ENCODE data around the gene TECR. TPM values are rescaled to one million over a fixed set of nuclear protein-coding genes. Genes with fewer than 3 reads are reported as not detected.

The TECR gene
- total and polyA plus RNA-seq, 9 of the 15 experiments (the other 6 are each of a cell fraction or from before 2014, with no cell fraction given), result 29.3 to 211 (median 81.4) TPM

DNA sequence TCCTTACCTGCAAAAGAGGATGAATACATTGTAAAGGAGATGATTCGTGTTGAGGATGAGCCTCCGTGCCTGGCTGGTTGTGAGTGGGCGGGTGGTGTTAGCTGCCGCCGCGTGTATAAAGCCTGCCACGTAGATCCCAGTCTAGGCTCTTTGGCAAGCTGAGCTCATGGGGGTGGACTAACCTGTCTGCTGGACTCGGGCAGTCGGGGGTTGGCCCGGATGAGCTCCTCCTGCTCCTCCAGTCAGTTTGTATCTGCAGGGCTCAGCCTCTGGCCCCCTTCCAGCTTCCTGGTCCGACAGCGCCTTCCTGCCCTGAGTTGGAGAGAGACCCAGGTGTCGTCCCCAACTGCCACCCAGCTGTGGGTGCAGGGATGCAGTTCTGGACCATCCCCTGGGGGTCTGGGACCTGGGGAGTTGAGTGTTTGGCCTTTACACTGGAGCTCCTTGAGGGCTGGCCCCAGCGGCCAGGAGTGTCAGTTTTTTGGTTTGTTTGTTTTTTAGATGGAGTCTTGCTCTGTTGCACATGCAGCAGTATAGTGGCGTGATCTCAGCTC is 20.9 kb downstream of the TECR start (continued):
- TF ChIP-seq, protein P1, sequence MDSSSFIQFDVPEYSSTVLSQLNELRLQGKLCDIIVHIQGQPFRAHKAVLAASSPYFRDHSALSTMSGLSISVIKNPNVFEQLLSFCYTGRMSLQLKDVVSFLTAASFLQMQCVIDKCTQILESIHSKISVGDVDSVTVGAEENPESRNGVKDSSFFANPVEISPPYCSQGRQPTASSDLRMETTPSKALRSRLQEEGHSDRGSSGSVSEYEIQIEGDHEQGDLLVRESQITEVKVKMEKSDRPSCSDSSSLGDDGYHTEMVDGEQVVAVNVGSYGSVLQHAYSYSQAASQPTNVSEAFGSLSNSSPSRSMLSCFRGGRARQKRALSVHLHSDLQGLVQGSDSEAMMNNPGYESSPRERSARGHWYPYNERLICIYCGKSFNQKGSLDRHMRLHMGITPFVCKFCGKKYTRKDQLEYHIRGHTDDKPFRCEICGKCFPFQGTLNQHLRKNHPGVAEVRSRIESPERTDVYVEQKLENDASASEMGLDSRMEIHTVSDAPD (CRISPR knock-in tag; IDR thresholded peaks at IDR 0.05), result no peak
- no peak for TF ChIP-seq JUN (IDR thresholded peaks at IDR 0.05; ENCODE audit: borderline replicate concordance, low read depth, low read length)
- no peak for TF ChIP-seq JUN (CRISPR knock-in tag; IDR thresholded peaks at IDR 0.05; ENCODE audit: borderline replicate concordance)
- no peak for TF ChIP-seq BRD4 (IDR thresholded peaks at IDR 0.05)
- TF ChIP-seq ZNF316 (IDR thresholded peaks at IDR 0.05), result no peak
- no peak for TF ChIP-seq SAFB (IDR thresholded peaks at IDR 0.05; ENCODE audit: borderline replicate concordance, low read depth, low read length)
- TF ChIP-seq CBX1 (IDR thresholded peaks at IDR 0.05; ENCODE audit: low read depth), result no peak
- TF ChIP-seq NRF1 (conservative IDR thresholded peaks at IDR 0.05 in 1 of 2, IDR thresholded peaks at IDR 0.05 in 1 of 2), result peak in 1 of 2 experiments; percentile 29; a peak in 2 of 4 replicates
- TF ChIP-seq SNRNP70 (optimal IDR thresholded peaks at IDR 0.05; ENCODE audit: low read depth, low read length), result no peak
- TF ChIP-seq NFE2L1 (tag; IDR thresholded peaks at IDR 0.05; ENCODE audit: borderline replicate concordance, low read depth), result no peak
- TF ChIP-seq ZNF644 (tag; IDR thresholded peaks at IDR 0.05; ENCODE audit: low read depth), result no peak
- TF ChIP-seq TAF1 (IDR thresholded peaks at IDR 0.05; ENCODE audit: control insufficient read depth, extremely low read depth, insufficient read depth, low read length, severe bottlenecking), result no peak
- no peak for TF ChIP-seq POLR2AphosphoS2 (IDR thresholded peaks at IDR 0.05; ENCODE audit: low read length)
- no peak for TF ChIP-seq ZNF274 (IDR thresholded peaks at IDR 0.05; ENCODE audit: borderline replicate concordance, low read depth, low read length)
- TF ChIP-seq, protein P2, sequence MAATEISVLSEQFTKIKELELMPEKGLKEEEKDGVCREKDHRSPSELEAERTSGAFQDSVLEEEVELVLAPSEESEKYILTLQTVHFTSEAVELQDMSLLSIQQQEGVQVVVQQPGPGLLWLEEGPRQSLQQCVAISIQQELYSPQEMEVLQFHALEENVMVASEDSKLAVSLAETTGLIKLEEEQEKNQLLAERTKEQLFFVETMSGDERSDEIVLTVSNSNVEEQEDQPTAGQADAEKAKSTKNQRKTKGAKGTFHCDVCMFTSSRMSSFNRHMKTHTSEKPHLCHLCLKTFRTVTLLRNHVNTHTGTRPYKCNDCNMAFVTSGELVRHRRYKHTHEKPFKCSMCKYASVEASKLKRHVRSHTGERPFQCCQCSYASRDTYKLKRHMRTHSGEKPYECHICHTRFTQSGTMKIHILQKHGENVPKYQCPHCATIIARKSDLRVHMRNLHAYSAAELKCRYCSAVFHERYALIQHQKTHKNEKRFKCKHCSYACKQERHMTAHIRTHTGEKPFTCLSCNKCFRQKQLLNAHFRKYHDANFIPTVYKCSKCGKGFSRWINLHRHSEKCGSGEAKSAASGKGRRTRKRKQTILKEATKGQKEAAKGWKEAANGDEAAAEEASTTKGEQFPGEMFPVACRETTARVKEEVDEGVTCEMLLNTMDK (IDR thresholded peaks at IDR 0.05; ENCODE audit: borderline replicate concordance, insufficient read depth, low read depth, low read length, poor library complexity, severe bottlenecking), result no peak
- TF ChIP-seq, protein P3, sequence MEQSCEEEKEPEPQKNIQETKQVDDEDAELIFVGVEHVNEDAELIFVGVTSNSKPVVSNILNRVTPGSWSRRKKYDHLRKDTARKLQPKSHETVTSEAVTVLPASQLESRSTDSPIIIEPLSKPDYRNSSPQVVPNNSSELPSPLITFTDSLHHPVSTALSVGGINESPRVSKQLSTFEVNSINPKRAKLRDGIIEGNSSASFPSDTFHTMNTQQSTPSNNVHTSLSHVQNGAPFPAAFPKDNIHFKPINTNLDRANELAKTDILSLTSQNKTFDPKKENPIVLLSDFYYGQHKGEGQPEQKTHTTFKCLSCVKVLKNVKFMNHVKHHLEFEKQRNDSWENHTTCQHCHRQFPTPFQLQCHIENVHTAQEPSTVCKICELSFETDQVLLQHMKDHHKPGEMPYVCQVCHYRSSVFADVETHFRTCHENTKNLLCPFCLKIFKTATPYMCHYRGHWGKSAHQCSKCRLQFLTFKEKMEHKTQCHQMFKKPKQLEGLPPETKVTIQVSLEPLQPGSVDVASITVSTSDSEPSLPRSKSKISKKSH (CRISPR knock-in tag; IDR thresholded peaks at IDR 0.05), result no peak
- no peak for TF ChIP-seq PCBP1 (IDR thresholded peaks at IDR 0.05; ENCODE audit: low read depth, low read length, poor library complexity, severe bottlenecking)
- peak; percentile 17 for TF ChIP-seq NEUROD1 (IDR thresholded peaks at IDR 0.05; ENCODE audit: borderline replicate concordance, low read depth, low read length, partially characterized antibody)
- TF ChIP-seq ZNF780A (CRISPR knock-in tag; IDR thresholded peaks at IDR 0.05), result no peak
- no peak for TF ChIP-seq KLF16 (IDR thresholded peaks at IDR 0.05)
- TF ChIP-seq ARID1B (IDR thresholded peaks at IDR 0.05), result peak; percentile 35
- TF ChIP-seq, protein P4, sequence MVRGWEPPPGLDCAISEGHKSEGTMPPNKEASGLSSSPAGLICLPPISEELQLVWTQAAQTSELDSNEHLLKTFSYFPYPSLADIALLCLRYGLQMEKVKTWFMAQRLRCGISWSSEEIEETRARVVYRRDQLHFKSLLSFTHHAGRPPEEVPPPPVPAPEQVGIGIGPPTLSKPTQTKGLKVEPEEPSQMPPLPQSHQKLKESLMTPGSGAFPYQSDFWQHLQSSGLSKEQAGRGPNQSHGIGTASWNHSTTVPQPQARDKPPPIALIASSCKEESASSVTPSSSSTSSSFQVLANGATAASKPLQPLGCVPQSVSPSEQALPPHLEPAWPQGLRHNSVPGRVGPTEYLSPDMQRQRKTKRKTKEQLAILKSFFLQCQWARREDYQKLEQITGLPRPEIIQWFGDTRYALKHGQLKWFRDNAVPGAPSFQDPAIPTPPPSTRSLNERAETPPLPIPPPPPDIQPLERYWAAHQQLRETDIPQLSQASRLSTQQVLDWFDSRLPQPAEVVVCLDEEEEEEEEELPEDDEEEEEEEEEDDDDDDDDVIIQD (CRISPR knock-in tag; IDR thresholded peaks at IDR 0.05), result no peak
- TF ChIP-seq LEF1 (IDR thresholded peaks at IDR 0.05), result no peak
